GM12864 (cell line): ENCODE data around the gene KDM4B.

Source experiments
- DNase-seq: peaks from one replicate; pipeline ENCODE4 v3.0.0-alpha.2; 2011; ENCODE audit warnings: low read depth
- H3K4me3 ChIP-seq: 2 replicates; pipeline ENCODE4 v1.5.1; 2011; ENCODE audit warnings: mild to moderate bottlenecking, low read depth, low read length, control low read depth
- CTCF ChIP-seq: IDR thresholded peaks from 2 replicates; pipeline ENCODE4 v1.5.1; 2011; ENCODE audit warnings: low read depth, mild to moderate bottlenecking, moderate library complexity, low read length, control low read depth, inconsistent platforms; ENCODE audit errors: missing control alignments

Gene KDM4B

GRCh38 chr19:5070331-5070730 is 101.4 kb downstream of the KDM4B start:
- no peak for TF ChIP-seq CTCF
- no peak for DNase-seq
- no peak overlapping the region for H3K4me3 ChIP-seq

- DNase-seq = no peak
- no peak for TF ChIP-seq CTCF
- no peak overlapping the region for H3K4me3 ChIP-seq
Observed at GRCh38 chr19:5070930-5071329, 102.0 kb downstream of the KDM4B start.

GRCh38 chr19:5071579-5071978 is 102.7 kb downstream of the KDM4B start:
- no peak for TF ChIP-seq CTCF

GRCh38 chr19:5072115-5072514 is 103.2 kb downstream of the KDM4B start:
- DNase-seq = no peak
- no peak for TF ChIP-seq CTCF
- H3K4me3 ChIP-seq = no peak overlapping the region

More at GRCh38 chr19:5071579-5071978, 102.7 kb downstream of the KDM4B start:
- H3K4me3 ChIP-seq = no peak overlapping the region
- DNase-seq = no peak

- TF ChIP-seq CTCF = no peak
- no peak for DNase-seq
- H3K4me3 ChIP-seq = no peak overlapping the region
Observed at GRCh38 chr19:5073153-5073844, 104.4 kb downstream of the KDM4B start.

- no peak for DNase-seq
- no peak for TF ChIP-seq CTCF
Observed at GRCh38 chr19:5074407-5074806, 105.5 kb downstream of the KDM4B start.

GRCh38 chr19:5074830-5075394 is 106.0 kb downstream of the KDM4B start:
- no peak overlapping the region for H3K4me3 ChIP-seq
- no peak for DNase-seq
- TF ChIP-seq CTCF = no peak

More at GRCh38 chr19:5074407-5074806, 105.5 kb downstream of the KDM4B start:
- no peak overlapping the region for H3K4me3 ChIP-seq
